Measurements from ENCODE around the gene VRK3. TPM values are rescaled to one million over a fixed set of nuclear protein-coding genes. Genes with fewer than 3 reads are reported as not detected.

The VRK3 gene
- total RNA-seq, 6 experiments from 2014 or later: 30.2 to 33.9 (median 32.7) TPM

DNA sequence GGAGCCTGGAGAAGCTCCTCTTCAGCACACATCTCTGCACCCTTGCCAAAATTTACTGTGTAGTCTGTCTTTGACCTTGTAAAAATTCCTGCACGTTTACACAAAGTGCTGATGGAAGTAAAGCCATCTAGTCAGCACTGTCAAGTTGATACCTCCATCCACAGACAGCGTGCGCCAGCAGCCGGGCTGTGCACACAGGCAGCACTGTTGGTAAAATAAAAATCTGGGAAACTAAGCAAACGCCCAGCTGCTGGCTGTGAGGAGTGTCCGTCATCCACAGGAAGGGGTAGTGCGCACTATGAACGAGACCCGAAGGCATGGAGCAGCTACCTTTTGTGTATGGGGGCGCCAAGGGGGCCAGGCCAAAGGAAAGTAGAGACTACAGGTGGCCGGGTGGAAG lies 46.8 kb downstream of the VRK3 start:
- H3K4me3 Mint-ChIP-seq: no peak overlapping the region
- H3K27ac Mint-ChIP-seq: no peak overlapping the region
- peaks cover 9% of the 10 kb centered on the region for H3K36me3 Mint-ChIP-seq (ENCODE audit: low read depth)
- TF ChIP-seq CTCF (IDR thresholded peaks at IDR 0.05): no peak
- peaks cover 17% of the 10 kb centered on the region for H3K4me1 Mint-ChIP-seq (ENCODE audit: low read depth)
- DNase-seq: no peak
- H3K27me3 Mint-ChIP-seq (ENCODE audit: insufficient read depth): no peaks in the 10 kb centered on the region; the same call in none of the 2 replicates
- no peaks in the 10 kb centered on the region for H3K9me3 Mint-ChIP-seq

DNA sequence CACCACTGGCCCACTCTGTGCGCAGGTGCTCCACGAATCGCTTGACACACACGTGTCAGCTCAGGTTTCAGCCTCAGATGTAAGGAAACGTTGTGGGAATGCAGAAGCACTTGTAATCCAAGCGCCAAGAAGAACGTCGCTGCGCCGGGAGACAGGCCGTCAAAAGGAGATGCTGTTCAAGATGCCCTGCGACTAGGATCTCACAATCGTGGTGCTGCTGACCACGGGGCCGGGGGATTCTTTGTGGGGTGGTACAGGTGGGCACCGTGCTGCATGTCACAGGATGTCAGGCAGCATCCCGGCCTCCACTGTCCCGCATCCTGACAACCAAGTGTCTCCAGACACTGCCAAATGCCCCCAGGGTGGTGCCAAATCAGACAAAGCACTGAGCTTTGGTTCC lies 47.3 kb downstream of the VRK3 start:
- H3K4me1 Mint-ChIP-seq (ENCODE audit: low read depth): peaks cover 17% of the 10 kb centered on the region
- no peak for TF ChIP-seq CTCF (IDR thresholded peaks at IDR 0.05)
- no peaks in the 10 kb centered on the region for H3K9me3 Mint-ChIP-seq
- H3K27me3 Mint-ChIP-seq (ENCODE audit: insufficient read depth): no peaks in the 10 kb centered on the region; the same call in none of the 2 replicates
- no peak for DNase-seq
- H3K27ac Mint-ChIP-seq: no peak overlapping the region
- no peak overlapping the region for H3K4me3 Mint-ChIP-seq
- H3K36me3 Mint-ChIP-seq (ENCODE audit: low read depth): peaks cover 9% of the 10 kb centered on the region

DNA sequence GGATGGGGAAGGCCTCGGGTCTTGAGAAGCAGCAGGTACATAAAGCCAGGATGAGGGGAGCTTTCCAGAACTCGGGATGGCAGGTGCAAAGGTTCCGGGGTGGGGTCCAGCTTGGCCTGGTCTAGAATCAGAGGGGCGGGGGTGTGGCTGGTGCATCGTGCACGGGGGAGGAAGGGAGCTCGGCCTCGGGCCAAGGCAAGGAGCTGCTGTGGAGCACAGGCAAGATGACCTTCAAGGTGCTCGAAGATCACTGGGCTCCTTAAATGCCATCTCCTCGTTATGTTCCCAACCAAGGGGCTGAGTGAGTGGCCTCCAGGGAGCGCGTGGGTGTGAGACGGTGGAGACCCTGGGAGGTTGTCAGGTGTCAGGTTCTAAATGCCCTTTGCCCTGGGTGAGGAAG lies 48.1 kb downstream of the VRK3 start:
- no peak for TF ChIP-seq CTCF (IDR thresholded peaks at IDR 0.05)
- H3K9me3 Mint-ChIP-seq: no peaks in the 10 kb centered on the region
- H3K4me1 Mint-ChIP-seq (ENCODE audit: low read depth): peaks cover 17% of the 10 kb centered on the region
- no peak for DNase-seq
- H3K4me3 Mint-ChIP-seq: no peak overlapping the region
- peaks cover 9% of the 10 kb centered on the region for H3K36me3 Mint-ChIP-seq (ENCODE audit: low read depth)
- H3K27ac Mint-ChIP-seq: no peak overlapping the region
- H3K27me3 Mint-ChIP-seq (ENCODE audit: insufficient read depth): peaks cover 4% of the 10 kb centered on the region

DNA sequence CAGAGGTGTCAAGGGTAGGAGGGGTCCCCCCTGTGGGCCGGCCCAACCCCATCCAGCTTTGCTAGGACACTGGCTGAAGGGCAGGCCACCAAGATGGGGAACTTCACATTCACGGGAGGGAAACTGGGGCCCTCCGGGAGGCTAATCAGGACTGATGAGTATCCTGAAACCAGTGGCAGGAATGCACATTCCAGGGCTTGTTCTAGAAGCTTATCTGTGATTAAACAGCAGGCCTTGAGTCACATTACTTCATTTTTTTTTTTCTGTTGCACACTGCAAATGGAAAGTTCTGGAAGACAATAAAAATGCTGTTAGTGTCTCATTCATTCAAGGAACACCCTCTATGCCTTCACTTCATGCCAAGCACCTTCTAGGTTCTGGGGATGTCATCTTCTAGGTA lies 48.7 kb downstream of the VRK3 start:
- Mint-ChIP-seq H3K4me1 (ENCODE audit: low read depth) (peaks cover 17% of the 10 kb centered on the region), H3K4me3 (no peak overlapping the region), H3K9me3 (no peaks in the 10 kb centered on the region), H3K36me3 (ENCODE audit: low read depth) (peaks cover 5% of the 10 kb centered on the region), H3K27me3 (ENCODE audit: insufficient read depth) (peaks cover 4% of the 10 kb centered on the region), H3K27ac (no peak overlapping the region)
- 0 out of 2 replicates have a peak, but pooled peaks have one; percentile 8 for TF ChIP-seq CTCF (IDR thresholded peaks at IDR 0.05)
- no peak for DNase-seq

DNA sequence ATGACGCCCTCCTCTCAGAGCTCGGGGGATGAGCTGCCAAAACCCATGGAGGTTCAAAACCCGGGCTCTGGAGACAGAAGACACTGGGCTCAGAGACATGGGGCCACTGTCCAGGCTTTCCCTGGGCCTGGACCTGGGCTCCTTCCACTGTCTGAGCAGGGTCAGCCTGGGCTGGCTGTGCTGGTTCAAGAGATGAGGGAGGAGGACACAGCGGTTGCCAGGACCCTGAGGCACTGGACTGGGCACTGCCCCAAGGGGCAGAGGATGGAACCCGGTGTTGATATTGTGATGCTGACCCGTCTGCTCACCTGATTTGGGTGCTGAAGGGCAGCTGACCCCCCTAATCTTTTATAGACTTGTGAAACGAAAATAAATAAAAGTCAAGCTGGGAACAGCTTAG lies 50.1 kb downstream of the VRK3 start:
- DNase-seq: no peak
- Mint-ChIP-seq H3K27me3 (ENCODE audit: insufficient read depth) (peaks cover 4% of the 10 kb centered on the region), H3K27ac (no peak overlapping the region), H3K9me3 (no peaks in the 10 kb centered on the region), H3K36me3 (ENCODE audit: low read depth) (peaks cover 4% of the 10 kb centered on the region; the same call in 1 of the 2 replicates), H3K4me3 (no peak overlapping the region), H3K4me1 (ENCODE audit: low read depth) (peaks cover 17% of the 10 kb centered on the region)
- no peak for TF ChIP-seq CTCF (IDR thresholded peaks at IDR 0.05)

DNA sequence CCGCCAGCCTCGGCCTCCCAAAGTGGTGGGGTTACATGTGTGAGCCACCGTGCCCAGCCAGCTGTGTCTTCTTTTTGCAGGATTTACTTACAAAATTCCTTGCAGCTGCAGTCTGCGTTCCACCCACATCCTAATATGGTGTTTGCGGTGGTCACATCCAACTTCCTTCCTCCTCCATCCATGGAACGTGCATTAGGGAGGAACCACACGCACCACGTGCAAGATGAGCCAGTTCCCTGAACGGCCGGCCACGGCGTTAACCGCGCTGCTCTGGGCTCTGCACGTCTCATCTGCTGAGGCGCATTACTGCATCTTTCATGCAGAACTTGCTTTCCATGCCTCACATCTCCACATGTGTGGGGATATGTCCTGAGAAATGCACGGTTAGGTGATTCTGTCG lies 51.2 kb downstream of the VRK3 start:
- Mint-ChIP-seq H3K36me3 (ENCODE audit: low read depth) (peaks cover 4% of the 10 kb centered on the region; the same call in 1 of the 2 replicates), H3K4me3 (no peak overlapping the region), H3K4me1 (ENCODE audit: low read depth) (peaks cover 17% of the 10 kb centered on the region), H3K9me3 (no peaks in the 10 kb centered on the region), H3K27me3 (ENCODE audit: insufficient read depth) (peaks cover 7% of the 10 kb centered on the region), H3K27ac (no peak overlapping the region)
- DNase-seq: no peak
- TF ChIP-seq CTCF (IDR thresholded peaks at IDR 0.05): no peak
